ENCODE results near the gene PITPNM2.

Gene PITPNM2

DNA sequence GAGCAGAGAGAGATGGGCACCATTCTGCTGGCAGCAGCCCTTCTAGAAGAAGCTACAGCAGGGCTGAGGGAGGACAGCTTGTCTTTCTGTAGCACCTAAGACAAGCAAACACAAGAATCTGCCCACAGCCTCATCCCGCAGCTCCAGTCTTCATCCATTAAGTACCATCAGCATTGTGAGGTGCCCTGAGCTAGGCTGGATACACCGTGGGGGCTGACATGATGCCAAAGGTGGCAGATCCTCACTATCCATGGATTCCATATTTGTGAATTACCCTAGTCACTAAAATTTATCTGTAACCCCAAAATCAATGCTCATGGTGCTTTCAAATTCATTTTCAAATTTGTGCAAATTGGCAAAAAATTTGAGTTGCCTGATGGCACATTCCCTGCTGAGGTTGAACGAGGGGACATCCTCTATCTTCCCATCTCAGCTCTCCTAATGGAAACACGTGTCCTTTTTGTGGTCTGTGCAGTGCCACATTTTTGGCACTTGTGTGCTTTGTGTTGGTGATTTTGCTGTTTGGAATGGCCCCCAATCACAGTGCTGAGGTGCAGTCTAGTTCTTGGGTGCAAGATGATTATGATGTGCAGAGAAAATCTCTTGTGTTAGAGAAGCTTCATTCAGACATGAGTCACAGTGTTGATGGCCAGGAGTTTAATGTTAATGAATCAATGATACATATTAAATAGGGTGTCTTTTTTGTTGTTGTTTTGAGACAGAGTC lies 7.0 kb downstream of the PITPNM2 start:
- no peak for DNase-seq (ENCODE audit: low read depth)

DNA sequence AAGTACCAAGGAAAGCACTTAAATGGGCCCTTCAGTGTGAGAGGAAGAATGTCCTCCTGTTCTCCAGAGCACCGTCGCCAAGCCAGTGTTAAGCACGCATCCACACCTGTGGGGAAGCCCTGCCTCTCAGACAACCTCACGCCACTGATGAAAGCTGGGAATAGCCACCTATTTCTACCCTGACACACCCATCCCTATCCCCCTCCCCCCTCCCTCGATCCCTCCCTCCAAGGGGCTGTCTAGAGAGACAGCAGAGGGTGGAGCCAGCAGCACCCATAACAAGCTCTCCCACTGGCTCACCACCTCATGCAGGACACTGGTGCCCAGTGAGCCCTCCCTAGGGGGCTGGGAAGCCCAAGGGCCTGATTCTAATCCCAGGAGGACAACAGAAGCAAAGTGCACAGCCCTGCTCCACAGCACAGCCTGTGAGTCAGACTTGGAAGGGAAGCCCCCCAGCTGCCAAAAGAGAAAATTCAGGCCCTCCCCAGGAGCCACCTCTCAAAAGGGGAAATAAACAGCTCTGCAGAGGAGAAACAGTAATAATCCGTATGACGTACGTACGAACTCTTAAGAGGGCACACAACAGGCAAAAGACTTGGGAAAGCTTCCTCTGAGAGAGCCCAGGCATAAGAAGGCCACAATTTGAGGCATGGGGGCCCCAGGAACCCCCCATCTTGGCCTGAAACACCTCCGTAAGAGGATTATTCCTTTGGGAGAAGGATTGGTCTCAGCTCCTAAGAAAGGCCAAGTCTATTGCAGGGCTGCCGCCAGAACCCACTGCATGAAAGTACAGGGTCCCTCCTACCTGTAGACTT lies 7.8 kb downstream of the PITPNM2 start:
- no peak for DNase-seq (ENCODE audit: low read depth)

DNA sequence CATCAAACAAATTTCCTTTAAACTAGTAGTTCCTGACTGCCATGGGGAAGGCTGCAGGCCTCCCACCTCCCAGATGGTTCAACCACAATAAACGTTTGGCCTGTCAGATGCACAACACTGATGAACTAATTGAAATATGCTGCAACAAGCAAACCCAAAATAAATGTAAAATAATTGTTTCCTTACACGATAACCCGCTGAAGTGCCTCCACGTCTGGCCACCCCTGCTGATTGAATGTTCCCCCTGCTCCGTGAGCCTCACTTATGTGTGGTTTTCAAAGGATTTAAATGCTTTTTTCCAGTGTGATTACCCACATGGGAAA lies 8.4 kb downstream of the PITPNM2 start:
- DNase-seq (ENCODE audit: low read depth), result no peak

DNA sequence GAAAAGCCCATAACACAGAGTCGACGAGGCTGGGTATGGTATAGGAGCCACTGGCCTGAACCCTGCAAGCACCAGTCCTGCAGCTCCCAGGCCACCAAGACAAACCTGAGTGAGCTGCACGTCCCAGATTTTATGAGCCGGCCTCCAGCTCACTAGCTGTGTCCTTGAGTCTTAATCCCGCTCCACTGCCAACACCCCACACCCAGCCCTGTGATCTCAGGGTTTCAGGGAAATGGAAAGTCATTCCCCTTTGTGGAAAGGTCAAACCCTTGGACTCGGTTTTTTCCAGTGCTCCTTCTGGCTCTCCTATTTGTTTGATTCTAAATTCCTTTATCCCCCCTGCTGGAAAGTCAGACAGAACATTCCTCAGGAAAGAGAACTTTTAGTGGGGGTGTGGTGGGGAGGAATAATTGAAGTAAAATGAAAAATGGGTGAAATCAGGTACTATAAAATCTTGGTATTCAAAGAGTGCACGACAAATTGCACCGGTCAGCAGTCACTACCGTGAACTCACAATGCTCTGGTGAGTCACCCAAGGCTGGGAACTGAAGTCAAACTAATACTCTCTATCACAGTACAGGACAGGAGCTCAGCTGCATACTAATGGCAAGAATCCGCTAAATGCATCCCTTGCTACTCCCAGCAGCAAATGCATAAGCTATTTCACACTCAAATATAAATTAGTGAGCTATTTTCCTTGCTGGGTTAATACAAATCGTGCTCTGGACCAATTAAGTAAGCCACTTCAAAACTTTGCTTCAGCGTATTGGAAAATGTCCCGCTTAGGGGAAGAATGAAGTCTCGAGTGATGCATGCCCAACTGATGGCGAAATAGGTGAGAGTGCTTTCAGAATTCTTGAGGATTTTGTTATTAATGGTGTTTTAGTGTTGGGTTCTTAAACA lies 9.0 kb downstream of the PITPNM2 start:
- peak; percentile 65 for DNase-seq (ENCODE audit: low read depth)

DNA sequence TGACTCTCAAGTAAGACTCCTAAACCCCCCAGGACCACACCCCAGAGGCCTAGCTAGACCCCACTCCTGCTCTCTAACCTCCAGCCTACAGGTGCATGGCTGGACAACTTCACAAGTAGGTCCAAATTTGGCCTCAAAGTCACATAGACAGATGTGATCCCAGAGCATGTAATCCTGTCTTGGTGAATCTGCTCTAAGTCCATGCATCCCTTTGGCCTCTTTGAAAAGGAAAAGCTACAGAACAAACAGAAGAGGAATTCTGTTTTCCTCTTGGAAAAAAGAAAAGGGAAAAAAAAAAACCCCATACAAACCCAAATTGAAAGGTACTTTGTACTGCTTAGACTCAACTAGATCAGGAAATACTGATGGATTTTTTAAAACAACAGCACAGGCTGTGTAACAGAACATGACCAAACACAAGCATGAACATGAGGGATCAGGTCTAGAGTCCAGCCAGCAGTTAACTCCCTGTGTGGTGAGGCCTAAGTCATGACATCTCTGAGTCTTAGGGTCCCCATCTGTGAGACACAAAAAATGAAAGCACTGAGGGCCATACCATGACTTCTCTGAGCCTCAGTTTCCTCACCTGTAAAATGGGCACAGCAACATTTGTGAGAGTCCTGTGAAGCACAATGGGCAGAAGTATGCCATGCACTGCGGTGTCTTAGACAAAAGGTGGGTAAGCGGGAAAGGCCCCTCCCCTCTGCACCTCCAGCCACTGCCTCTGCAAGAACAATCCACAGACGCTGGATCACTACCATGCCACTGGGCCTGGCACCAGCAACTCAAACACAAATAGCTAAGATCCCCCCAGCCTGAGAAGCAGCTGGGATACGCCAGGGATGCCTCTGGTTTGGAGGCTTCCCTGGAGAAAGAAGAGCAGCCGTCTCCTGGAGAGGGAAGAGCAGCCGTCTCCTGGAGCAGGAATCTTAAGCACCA lies 9.9 kb downstream of the PITPNM2 start:
- DNase-seq (ENCODE audit: low read depth), result no peak

DNA sequence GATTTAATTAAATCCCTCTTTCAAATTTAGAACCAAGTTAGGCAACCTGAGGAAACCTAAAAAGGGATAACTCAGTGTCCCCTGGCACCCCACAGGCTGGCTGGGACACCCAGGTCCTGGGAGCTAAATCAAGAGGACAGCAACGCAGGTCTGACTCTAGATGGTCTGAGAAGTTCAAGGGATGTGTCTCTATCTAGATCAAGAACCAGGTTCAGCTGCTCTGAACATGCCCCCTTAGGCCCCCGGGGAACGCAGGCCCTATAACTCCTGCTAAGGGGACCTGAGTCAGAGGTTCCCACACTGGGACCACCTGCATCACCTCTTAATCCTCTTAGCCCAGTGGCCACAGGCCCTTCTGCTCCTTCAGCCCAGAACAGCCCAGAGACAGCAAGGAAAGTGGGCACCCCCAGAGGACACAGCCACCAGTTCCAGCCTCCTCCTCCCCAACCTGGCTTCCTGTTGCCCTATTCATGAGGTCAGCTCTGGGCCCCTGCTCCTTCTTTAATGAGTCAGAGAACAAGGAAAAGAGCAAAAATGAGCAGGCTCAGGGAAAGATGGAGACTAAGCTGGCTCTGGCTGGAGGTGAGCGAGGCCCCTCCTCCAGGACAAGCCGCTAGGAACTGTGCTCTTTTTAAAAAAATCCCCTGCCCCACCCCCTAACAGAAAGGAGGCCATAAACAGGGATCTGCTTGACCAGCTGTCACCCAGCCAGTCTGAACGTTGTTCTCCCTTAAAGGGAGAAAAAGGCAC lies 10.8 kb downstream of the PITPNM2 start:
- no peak for DNase-seq (ENCODE audit: low read depth)

DNA sequence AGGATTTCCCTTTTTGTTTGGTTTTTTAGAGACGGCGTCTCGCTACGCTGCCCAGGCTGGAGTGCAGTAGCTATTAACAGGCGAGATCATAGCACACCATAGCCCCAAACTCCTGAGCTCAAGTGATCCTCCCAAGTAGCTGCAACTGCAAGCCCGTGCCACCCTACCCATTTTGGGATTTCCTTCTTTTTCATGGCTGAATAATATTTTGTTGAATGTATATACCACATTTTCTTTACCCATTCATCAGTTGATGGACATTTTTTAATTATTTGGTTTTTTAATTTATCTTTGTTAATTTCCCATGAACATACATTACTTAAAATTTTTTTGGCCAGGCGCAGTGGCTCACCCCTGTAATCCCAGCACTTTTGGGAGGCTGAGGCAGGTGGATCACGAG lies 15.2 kb downstream of the PITPNM2 start:
- no peak for DNase-seq (ENCODE audit: low read depth)

DNA sequence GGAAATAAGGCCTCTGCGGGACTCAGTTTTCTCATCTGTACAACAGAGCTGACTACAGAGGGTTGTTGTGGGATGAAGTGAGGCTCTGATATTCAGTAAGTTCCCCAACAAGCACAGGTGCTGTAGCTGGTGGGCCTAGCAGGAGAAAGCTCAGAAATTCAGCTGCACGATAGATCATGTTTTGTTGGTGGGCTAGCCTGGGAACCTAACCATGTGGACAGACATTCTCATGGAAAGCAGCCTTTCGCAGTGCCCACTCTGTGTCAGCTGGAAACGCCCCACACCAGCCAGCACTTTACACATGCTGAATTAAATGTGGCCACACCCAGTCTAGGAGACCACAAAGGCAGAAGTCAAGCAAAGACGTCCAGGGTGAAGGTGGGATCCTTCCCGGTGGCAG lies 16.1 kb downstream of the PITPNM2 start:
- no peak for DNase-seq (ENCODE audit: low read depth)

DNA sequence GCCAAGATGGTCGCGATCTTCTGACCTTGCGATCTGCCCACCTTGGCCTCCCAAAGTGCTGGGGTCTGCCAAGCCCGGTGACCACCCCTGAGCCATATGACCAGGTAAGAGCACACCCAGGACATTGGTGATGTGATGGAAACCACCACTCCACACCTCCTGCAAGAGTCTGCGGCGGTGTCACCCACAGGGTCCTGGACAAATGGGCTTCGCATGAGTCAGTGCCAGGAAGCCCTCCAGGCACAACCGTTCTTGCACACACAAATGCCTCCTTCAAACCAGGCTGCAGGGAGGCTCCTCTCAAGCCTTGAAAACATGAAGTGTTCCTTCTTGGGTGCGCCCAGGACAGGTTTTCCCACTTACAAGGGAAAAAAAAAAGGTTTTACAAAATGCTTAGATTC lies 16.6 kb downstream of the PITPNM2 start:
- DNase-seq (ENCODE audit: low read depth), result no peak

DNA sequence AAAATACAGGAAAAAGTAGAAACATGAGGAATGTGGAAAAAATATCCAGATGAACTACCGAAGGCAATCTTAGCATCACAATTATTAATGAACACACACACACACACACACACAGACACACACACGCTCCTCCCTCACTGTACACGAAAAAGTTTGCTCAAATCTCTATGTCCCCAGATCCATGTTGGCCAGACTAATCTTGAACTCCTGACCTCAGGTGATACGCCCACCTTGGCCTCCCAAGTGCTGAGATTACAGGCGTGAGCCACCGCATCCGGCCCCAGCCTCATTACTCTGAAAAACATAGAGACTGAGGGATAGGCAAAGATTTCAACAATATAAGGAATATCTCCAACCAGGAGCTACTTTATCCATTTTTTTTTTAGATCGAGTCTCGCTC lies 17.2 kb downstream of the PITPNM2 start:
- DNase-seq (ENCODE audit: low read depth), result no peak

DNA sequence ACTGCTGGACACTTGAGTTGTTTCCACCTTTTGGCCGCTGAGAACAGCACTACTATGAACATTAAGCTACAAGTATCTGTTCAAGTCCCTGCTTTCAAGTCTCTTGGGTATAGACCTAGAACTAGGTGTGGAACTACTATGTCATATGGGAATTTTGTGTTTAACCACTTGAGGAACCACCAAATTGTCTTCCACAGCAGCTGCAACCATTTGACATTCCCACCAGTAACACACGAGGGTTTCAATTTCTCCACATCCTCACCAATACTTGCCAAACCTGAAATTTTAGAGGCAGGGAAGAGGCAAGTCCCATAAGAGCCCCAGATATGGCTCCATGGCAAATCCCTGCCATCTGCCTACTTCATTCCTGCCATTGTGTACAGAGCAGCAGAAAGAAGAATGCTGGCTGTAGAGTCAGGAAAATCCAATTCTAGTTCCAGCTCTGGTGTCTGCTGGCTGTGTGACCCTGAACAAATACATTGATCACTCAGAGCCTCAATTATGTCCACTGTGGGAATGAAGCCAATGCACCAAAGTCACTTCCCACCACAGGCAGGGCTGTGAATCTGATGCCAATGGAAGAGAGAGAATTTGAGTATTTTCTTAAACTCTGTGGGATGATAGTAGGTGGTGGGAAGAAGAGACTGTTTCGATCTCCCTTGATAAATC lies 17.8 kb downstream of the PITPNM2 start:
- DNase-seq (ENCODE audit: low read depth), result no peak

DNA sequence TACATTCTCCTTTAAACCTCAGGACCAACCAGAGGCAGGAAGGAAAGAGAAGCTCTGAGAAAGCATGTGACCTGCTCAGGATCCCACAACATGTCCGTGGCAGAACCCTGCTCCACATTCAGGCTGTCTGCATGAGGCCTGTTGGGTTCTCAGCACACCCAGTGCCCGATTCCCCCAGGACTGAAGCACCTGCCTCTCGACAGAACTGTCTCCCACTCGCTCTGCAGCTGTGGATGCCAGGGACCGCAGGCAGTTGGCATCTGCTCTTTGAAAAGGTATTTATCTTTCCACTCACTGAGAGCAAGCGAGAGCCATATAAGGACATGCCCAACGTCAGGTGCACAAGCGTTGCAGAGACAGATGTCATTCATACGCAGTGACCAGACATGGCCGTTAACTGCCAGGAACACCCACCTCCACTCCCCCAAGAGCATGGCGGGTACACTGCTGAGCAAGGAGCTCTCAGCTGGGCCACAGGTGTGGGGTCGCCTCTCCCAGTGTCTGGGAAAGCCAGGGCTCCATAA lies 18.9 kb downstream of the PITPNM2 start:
- DNase-seq (ENCODE audit: low read depth), result no peak

DNA sequence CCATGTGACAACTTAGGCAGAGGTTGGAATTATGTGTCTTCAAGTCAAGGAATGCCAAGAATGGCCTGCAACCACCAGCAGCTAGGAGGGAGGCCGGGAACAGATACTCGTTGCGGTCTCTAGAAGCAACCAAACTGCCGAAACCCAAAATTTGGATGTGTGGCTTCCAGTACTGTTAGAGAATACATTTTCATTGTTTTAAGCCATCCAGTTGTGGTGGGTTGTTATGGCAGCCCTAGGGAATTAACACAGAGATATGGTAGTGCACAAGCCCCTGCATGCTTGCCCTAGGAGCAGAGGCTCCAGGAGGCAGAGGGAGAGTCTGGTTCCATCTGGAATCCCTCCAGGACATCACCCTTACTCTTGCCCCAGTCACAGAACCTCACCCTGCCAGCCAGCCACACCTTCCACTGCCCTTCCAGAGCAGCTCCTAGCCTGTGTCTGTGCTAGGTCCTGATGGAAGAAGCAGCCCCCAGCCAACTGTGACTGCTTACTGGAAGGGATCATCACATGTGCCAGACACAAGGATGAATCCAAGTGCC lies 19.5 kb downstream of the PITPNM2 start:
- no peak for DNase-seq (ENCODE audit: low read depth)

DNA sequence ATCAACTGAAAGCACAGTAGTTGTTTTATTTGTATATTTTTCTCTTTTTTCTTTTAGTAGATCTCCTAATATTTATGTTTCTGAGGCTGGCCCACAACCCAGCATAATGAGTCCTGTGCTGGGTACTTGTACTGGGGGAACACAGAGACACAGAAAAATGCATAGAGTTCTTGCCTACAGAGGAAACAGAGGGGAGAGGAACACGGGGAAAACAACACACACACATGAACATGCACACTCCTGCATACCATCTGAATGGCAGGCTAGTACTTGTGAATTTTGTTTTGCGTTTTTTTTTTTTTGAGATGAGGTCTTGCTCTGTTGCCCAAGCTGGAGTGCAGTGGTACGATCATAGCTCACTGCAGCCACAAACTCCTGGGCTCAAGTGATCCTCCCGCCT lies 21.3 kb downstream of the PITPNM2 start:
- no peak for DNase-seq (ENCODE audit: low read depth)

DNA sequence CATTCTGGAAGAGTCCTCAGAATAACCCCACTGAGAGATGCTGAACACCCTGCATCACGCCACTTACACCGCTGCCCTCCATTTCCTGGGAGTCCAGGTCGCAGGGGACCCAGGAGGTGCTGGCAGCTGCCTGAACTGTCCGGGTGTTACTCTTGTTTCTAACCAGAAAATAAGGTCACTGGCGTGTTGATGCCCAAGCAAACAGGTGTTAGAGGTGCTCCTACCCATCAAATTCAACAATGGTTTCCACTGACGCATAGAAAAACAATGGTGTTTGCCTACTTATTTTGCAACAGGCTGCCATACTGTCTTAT lies 23.8 kb downstream of the PITPNM2 start:
- no peak for DNase-seq (ENCODE audit: low read depth)

DNA sequence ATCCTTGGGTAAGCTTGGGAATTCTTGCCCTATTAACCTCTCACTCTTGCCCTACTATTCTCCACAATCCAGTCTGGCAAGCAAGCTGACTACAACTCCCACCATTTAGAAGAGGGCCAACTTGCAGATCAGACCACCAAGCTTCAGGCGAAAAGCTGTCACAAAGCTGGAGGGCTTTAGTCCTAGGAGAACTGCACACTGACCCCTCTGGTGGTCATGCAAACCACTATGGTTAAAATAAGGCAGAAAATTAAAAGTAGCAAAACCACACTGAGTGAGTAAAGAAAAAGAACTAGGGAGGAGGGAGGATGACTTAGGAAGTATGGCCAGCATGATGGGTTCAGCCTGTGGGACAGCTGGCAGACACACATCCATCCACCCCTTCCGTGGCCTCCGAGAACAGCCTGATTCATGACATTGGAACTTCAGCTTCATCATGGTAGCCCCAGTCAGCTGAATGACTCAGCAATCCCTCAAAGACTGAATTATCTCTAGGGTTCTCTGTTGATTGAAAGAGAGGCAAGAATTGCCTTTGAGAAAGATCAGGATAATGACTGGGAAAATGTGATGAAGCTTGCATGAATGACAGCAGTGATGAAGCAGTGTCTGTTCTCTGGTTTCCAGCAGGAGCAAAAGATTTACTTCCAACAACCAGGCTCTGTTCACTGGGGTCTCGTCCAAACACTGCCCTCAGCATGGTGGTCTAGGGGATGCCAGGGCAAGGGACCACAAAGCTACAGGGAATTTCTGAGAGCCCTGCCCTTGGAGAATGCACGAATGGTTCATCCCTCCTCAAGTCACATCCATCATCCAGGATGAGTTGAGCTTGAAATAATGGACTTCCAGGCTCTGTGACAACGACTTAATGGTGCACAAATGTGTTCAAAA lies 24.4 kb downstream of the PITPNM2 start:
- DNase-seq (ENCODE audit: low read depth), result peak; percentile 95

DNA sequence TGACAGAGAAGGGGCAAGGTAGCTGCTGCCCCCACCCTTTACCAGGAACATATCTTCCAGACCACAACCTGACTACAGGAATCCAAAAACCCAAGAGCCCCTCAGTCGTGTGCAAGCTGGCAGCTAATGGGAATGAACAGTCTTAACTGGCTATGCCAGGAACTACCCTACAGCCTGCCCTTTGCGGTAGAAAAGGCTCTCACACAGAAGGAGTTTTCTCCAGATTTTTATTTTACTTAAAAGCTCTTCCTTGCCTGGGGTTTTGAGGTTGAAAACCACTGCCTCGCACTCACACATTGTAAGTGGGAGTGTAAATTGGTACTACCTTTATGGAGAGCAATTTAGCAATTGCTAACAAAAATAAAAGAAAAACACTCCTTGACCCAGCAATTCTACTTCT lies 28.3 kb downstream of the PITPNM2 start:
- no peak for DNase-seq (ENCODE audit: low read depth)

DNA sequence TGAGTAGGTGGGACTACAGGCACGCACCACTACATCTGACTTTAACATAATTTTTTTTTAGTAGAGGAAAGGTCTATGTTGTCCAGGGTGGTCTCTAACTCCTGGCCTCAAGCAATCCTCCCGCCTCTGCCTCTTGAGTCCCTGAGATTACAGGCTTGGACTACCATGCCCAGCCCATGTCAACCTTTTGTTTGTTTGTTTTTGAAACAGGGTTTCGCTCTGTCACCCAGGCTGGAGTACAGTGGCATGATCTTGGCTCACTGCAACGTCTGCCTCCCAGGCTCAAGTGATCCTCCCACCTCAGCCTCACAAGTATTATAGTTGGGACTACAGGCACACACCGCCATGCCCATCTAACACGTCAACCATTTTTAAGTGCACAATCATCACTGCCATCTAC lies 29.2 kb downstream of the PITPNM2 start:
- no peak for DNase-seq (ENCODE audit: low read depth)
